Measurements from ENCODE around the gene TACC2. TPM values are rescaled to one million over a fixed set of nuclear protein-coding genes. Genes with fewer than 3 reads are reported as not detected.

TACC2 gene
- total RNA-seq, 2 experiments from 2014 or later = not detected

GRCh38 chr10:122301055-122301810 lies 312.3 kb downstream of the TACC2 start:
- ChIA-PET CTCF (interaction anchor here (1.4 to 2.9 kb wide), 3 partner anchors 33 to 265 kb away, joined by 3 to 21 read pairs (median 11); no protein-coding TSS in a partner anchor), POLR2A (no interaction called here)
- Mint-ChIP-seq H3K36me3 (ENCODE audit: low read depth) (no peaks in the 10 kb centered on the region), H3K4me1 (ENCODE audit: low read depth) (no peaks in the 10 kb centered on the region), H3K27me3 (peaks cover 2% of the 10 kb centered on the region), H3K9me3 (peaks cover 7% of the 10 kb centered on the region), H3K27ac (no peak overlapping the region), H3K4me3 (no peak overlapping the region)
- TF ChIP-seq CTCF (IDR thresholded peaks at IDR 0.05) = no peak
- no peak for ATAC-seq
- intact Hi-C loops (cut with micrococcal nuclease) = no loop called here
- no peak for DNase-seq

- Mint-ChIP-seq H3K27me3 (peaks cover 2% of the 10 kb centered on the region), H3K4me3 (no peak overlapping the region), H3K4me1 (ENCODE audit: low read depth) (no peaks in the 10 kb centered on the region), H3K36me3 (ENCODE audit: low read depth) (no peaks in the 10 kb centered on the region), H3K9me3 (peaks cover 7% of the 10 kb centered on the region), H3K27ac (no peak overlapping the region)
- ATAC-seq (no peak), DNase-seq (no peak)
- POLR2A ChIA-PET = interaction anchor here (0.7 kb wide), 1 partner anchor 1727 kb away, joined by 3 read pairs; no protein-coding TSS in a partner anchor
- no peak for TF ChIP-seq CTCF (IDR thresholded peaks at IDR 0.05)
- CTCF ChIA-PET = interaction anchor here (1.1 to 2.9 kb wide), 4 partner anchors 22 to 265 kb away, joined by 3 to 21 read pairs (median 7); no protein-coding TSS in a partner anchor
- intact Hi-C loops (cut with micrococcal nuclease) = no loop called here
Measured at GRCh38 chr10:122301811-122302115, 312.8 kb downstream of the TACC2 start.

DNA sequence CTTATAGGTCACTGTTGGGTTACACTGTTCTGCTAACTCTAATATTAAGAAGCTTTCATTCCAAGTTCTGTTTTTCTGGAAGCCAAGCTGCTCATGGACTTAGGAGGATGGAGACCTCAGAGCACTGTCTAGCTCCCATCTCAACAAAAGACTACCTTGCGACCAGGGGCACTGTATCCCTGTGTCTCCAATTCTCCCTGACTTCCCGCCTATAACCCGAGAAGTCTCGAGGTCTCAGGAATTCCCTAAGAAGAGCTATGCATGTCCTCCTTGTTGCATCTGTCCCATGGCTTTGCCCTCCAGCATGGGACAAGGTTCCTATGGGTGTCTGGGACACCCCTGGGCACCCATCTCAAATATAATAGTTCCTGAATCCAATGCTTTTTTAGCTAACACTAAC lies 313.4 kb downstream of the TACC2 start:
- POLR2A ChIA-PET = interaction anchor here (0.7 kb wide), 1 partner anchor 1727 kb away, joined by 3 read pairs; no protein-coding TSS in a partner anchor
- H3K9me3 Mint-ChIP-seq = peaks cover 7% of the 10 kb centered on the region
- DNase-seq = no peak
- H3K4me1 Mint-ChIP-seq (ENCODE audit: low read depth) = no peaks in the 10 kb centered on the region
- H3K27ac Mint-ChIP-seq = no peak overlapping the region
- intact Hi-C loops (cut with micrococcal nuclease) = no loop called here
- ATAC-seq = no peak
- no peaks in the 10 kb centered on the region for H3K36me3 Mint-ChIP-seq (ENCODE audit: low read depth)
- no peak for TF ChIP-seq CTCF (IDR thresholded peaks at IDR 0.05)
- H3K4me3 Mint-ChIP-seq = no peak overlapping the region
- CTCF ChIA-PET = interaction anchor here (1.1 to 2.9 kb wide), 4 partner anchors 21 to 264 kb away, joined by 3 to 21 read pairs (median 7); no protein-coding TSS in a partner anchor
- no peaks in the 10 kb centered on the region for H3K27me3 Mint-ChIP-seq

GRCh38 chr10:122303271-122304053 lies 314.5 kb downstream of the TACC2 start:
- no peak for TF ChIP-seq CTCF (IDR thresholded peaks at IDR 0.05)
- intact Hi-C loops (cut with micrococcal nuclease) = no loop called here
- Mint-ChIP-seq H3K4me3 (no peak overlapping the region), H3K27ac (no peak overlapping the region), H3K9me3 (peaks cover 7% of the 10 kb centered on the region), H3K27me3 (no peaks in the 10 kb centered on the region), H3K4me1 (ENCODE audit: low read depth) (no peaks in the 10 kb centered on the region), H3K36me3 (ENCODE audit: low read depth) (no peaks in the 10 kb centered on the region)
- ChIA-PET CTCF (interaction anchor here (1.8 to 2.9 kb wide), 2 partner anchors 131 to 263 kb away, joined by 11 to 21 read pairs; no protein-coding TSS in a partner anchor), POLR2A (no interaction called here)
- DNase-seq (no peak), ATAC-seq (no peak)

Other genes starting within 250 kb of the TACC2 start
- 10 to 100 TPM; 18.0 to 19.2 TPM for gene ATE1, start 61.1 kb upstream of the TACC2 start, total RNA-seq
- gene NSMCE4A, start 13.9 kb upstream of the TACC2 start, total RNA-seq = 10 to 100 TPM; 49.7 to 50.8 TPM

All from activated CD8-positive, alpha-beta T cell treated with anti-CD3 and anti-CD28 coated beads for 36 hours (primary cell).